Transverse colon (tissue), 4 donors: ENCODE data around the gene LRRC14B. TPM values are rescaled to one million over a fixed set of nuclear protein-coding genes. Genes with fewer than 3 reads are reported as not detected.

Experiments
- DNase-seq: peaks from one replicate; pipeline ENCODE4 v3.0.0-alpha.2; 2019
- H3K27ac ChIP-seq, 4 donors: fragments of 200-600 bp; sonication (generic); 2 replicates each; pipeline ENCODE4 v1.5.1; 2016 to 2018; ENCODE audit warnings: inconsistent platforms in 4 of 4
- H3K27me3 ChIP-seq: fragments of 200-600 bp; sonication (generic); 2 replicates; pipeline ENCODE4 v1.5.1; 2017; ENCODE audit warnings: inconsistent platforms
- H3K36me3 ChIP-seq, 4 donors: fragments of 200-600 bp; sonication (generic); 2 replicates each; pipeline ENCODE4 v1.5.1; 2017 to 2019; ENCODE audit warnings: inconsistent platforms in 4 of 4
- H3K4me1 ChIP-seq, 4 donors: fragments of 200-600 bp; sonication (generic); 2 replicates each; pipeline ENCODE4 v1.5.1; 2017 to 2020; ENCODE audit warnings: inconsistent platforms in 4 of 4
- H3K4me3 ChIP-seq, 4 donors: fragments of 200-600 bp; sonication (generic); 1 replicate in 1 of 4; 2 replicates in 3 of 4; pipeline versions ENCODE4 v1.5.1 to v1.6.1; 2017 to 2019; ENCODE audit warnings: inconsistent platforms in 4 of 4
- H3K9me3 ChIP-seq, 2 donors: fragments of 200-600 bp; sonication (generic); 2 replicates each; pipeline ENCODE4 v1.5.1; 2017 to 2019; ENCODE audit warnings: inconsistent platforms in 2 of 2
- CTCF ChIP-seq, 5 experiments: fragments of 200-600 bp in 3 of 5; fragments of 450-650 bp in 2 of 5; sonication (generic) in 3 of 5; IDR thresholded peaks; 1 replicate in 2 of 5; 2 replicates in 3 of 5; pipeline ENCODE4 v1.5.1; 2016 to 2017; ENCODE audit warnings: antibody characterized with exemption in 5 of 5, inconsistent platforms in 3 of 5, mild to moderate bottlenecking in 2 of 5, moderate library complexity in 1 of 5
- EP300 ChIP-seq: sonication (generic); formaldehyde crosslinking; IDR thresholded peaks from one replicate; pipeline ENCODE4 v1.6.1; 2017; ENCODE audit warnings: antibody characterized with exemption, low read depth
- POLR2A ChIP-seq: fragments of 450-650 bp; IDR thresholded peaks from one replicate; pipeline ENCODE4 v1.6.1; 2016; ENCODE audit warnings: antibody characterized with exemption, mild to moderate bottlenecking, moderate library complexity
- POLR2AphosphoS5 ChIP-seq, 3 donors: sonication (generic); formaldehyde crosslinking; IDR thresholded peaks; one replicate each; pipeline ENCODE4 v1.6.1; 2016; ENCODE audit warnings: antibody characterized with exemption in 3 of 3
- WGBS, 2 donors: methylation state at CpG; one replicate each; pipeline ENCODE4 v1.1.5; 2018; ENCODE audit warnings: low coverage in 1 of 2; 5-methylcytosine and 5-hydroxymethylcytosine counted together
- in situ Hi-C, 4 donors: fragments of 200-750 bp; cut with MboI; loops; one replicate each; pipeline versions ENCODE4 v1.15.0 to v1.15.1; 2017; ENCODE audit warnings: low sequenced_read_pairs in 3 of 4, low pct_ligation_motif_present in 1 of 4, low pct_unique_long_range_greater_than_20kb in 1 of 4
- intact Hi-C: fragments of 100-400 bp; cut with DNase I; formaldehyde crosslinking; loops from one replicate; pipeline ENCODE4 v1.15.1; 2023; ENCODE audit warnings: low total_unique reads
- total RNA-seq, 4 donors: library from RNA; depleted of rRNA; stranded (reverse); fragments of >200 nt; gene quantifications; one replicate each; pipeline ENCODE4 v1.1.0, GENCODE V29; 2016

LRRC14B gene
- total RNA-seq, 4 donors from 2014 or later, result not detected

DNA sequence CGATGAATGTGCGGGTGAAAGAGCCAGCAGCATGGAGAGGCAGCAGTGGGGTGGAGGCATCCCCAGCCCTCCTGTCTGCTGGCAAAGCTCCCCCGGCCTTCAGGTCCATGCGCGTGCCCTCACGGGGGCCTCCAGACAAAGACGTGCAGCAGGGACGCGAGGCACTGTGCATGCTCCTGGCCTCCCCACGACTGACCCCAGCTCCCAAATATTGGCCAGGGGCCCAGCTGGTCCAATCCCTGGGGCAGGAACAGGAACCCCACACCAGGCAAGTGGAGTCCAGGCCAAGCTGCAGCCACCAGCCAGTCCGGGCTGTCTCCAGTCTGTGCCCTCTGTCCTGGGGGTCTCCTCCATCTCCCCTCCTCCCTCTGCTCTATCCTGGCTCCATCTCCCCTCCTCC is 33.5 kb upstream of the LRRC14B start:
- Histone ChIP-seq H3K4me1 (no peaks in the 10 kb centered on the region), H3K9me3 (no peaks in the 10 kb centered on the region), H3K36me3 (no peaks in the 10 kb centered on the region), H3K27me3 (no peaks in the 10 kb centered on the region), H3K27ac (no peak overlapping the region), H3K4me3 (no peak overlapping the region)
- no peak for DNase-seq
- in situ Hi-C loops (no loop called here), intact Hi-C loops (no loop called here)
- 86 to 89% methylated on average over 3 to 11 of the region's 11 CpGs for WGBS, 2 donors
- TF ChIP-seq CTCF (IDR thresholded peaks at IDR 0.05) (no peak), EP300 (no peak), POLR2AphosphoS5 (IDR thresholded peaks at IDR 0.05) (no peak), POLR2A (no peak)

DNA sequence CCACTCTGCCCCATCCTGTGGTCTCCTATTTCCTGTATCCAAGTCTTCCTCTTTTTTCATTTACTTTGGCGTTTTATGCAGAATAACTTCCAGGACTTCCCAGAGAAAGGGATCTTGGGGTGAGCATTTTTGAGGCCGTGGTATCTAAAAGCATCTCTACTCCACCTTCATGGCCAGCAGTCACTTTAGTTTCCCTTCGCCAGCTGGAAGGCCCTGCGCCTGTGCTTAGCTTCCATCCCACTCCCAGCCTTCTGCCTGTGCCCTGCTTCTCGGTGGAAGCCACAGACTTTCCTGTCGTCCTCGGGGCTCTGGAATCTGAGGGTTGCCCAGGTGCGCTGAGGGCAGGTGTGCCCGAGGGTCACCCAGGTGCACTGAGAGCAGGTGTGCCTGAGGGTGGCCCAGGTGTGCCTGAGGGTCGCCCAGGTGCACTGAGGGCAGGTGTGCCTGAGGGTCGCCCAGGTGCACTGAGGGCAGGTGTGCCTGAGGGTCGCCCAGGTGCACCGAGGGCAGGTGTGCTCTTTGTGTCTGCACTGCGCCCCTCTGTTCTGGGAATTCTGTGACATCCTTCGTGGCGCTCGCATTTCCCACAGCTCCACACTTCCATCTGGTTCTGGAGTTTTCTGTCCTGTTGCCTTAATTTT is 32.4 kb upstream of the LRRC14B start:
- TF ChIP-seq POLR2AphosphoS5 (IDR thresholded peaks at IDR 0.05), result no peak
- TF ChIP-seq POLR2A, result no peak
- no peak for TF ChIP-seq CTCF (IDR thresholded peaks at IDR 0.05)
- TF ChIP-seq EP300, result no peak
- no peaks in the 10 kb centered on the region for H3K9me3 ChIP-seq
- intact Hi-C loops, result no loop called here
- DNase-seq, result no peak
- WGBS, 2 donors, result 62 to 76% methylated on average over 9 to 16 of the region's 17 CpGs
- no peaks in the 10 kb centered on the region for H3K4me1 ChIP-seq
- no peaks in the 10 kb centered on the region for H3K27me3 ChIP-seq
- H3K36me3 ChIP-seq, result no peaks in the 10 kb centered on the region
- no peak overlapping the region for H3K4me3 ChIP-seq
- in situ Hi-C loops, result no loop called here
- no peak overlapping the region for H3K27ac ChIP-seq

DNA sequence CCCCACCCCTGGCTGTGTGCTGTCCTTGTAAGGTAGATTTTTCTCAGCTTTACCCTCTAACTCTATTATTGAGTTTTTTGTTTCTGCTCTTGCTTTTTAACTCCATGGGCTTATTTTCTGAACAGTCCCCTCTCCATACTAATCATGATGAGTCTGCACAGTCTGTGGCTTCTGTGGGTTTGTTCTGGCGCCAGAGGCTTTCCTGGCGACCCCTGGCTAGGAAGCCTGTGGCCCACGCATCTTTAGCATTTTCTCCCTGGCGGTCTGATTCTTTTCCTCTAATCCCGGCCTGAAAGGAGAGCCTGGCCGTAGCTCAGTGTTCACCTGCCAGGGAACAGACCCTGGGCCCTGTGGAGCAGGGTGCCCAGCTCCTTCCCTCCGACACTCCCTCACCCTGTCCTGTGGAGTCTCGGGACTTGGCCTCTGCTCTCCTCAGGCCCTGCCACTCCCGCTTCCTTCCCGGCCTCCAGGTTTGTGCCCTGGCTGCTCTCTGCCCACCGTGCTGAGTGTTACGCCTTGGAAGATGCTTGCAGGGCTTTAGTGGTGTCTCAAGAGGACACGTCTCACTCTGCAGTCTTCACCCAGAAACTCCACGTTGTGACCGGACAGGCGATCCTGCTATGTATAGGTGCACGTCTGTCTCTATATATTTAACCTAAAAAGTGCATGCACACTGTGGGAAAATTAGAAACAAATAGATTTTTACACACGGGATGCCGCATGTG is 31.7 kb upstream of the LRRC14B start:
- H3K36me3 ChIP-seq, result no peaks in the 10 kb centered on the region
- WGBS, 2 donors, result 66 to 80% methylated on average over 3 to 19 of the region's 19 CpGs
- in situ Hi-C loops (no loop called here), intact Hi-C loops (no loop called here)
- no peak overlapping the region for H3K27ac ChIP-seq
- no peaks in the 10 kb centered on the region for H3K9me3 ChIP-seq
- DNase-seq, result no peak
- no peaks in the 10 kb centered on the region for H3K27me3 ChIP-seq
- no peak for TF ChIP-seq EP300
- H3K4me1 ChIP-seq, result no peaks in the 10 kb centered on the region
- H3K4me3 ChIP-seq, result no peak overlapping the region

GRCh38 chr5:160173-160510 is 31.2 kb upstream of the LRRC14B start:
- no peaks in the 10 kb centered on the region for H3K4me1 ChIP-seq
- WGBS, 2 donors, result 78 to 91% methylated on average over 7 to 14 of the region's 14 CpGs
- no peaks in the 10 kb centered on the region for H3K36me3 ChIP-seq
- intact Hi-C loops (no loop called here), in situ Hi-C loops (no loop called here)
- H3K9me3 ChIP-seq, result no peaks in the 10 kb centered on the region
- DNase-seq, result no peak
- no peak overlapping the region for H3K4me3 ChIP-seq
- no peak overlapping the region for H3K27ac ChIP-seq
- no peaks in the 10 kb centered on the region for H3K27me3 ChIP-seq
- TF ChIP-seq EP300 (no peak), CTCF (IDR thresholded peaks at IDR 0.05) (no peak), POLR2AphosphoS5 (IDR thresholded peaks at IDR 0.05) (no peak), POLR2A (no peak)
